Gastrocnemius medialis (tissue), 4 donors: Measurements from ENCODE around the gene MYO9A. TPM values are rescaled to one million over a fixed set of nuclear protein-coding genes. Genes with fewer than 3 reads are reported as not detected.

Experiments
- ATAC-seq, 2 donors: fragments of 150-250 bp; one replicate each; pipeline ENCODE4 v1.9.1; 2016
- DNase-seq, 2 donors: peaks; one replicate each; pipeline ENCODE4 v3.0.0-alpha.2; 2019
- H3K27ac ChIP-seq, 4 donors: fragments of 200-600 bp; sonication (generic); 1 replicate in 1 of 4; 2 replicates in 3 of 4; pipeline ENCODE4 v1.5.1; 2016 to 2018; ENCODE audit warnings: mild to moderate bottlenecking in 2 of 4, moderate library complexity in 1 of 4
- H3K27me3 ChIP-seq, 3 donors: fragments of 200-600 bp; sonication (generic) in 2 of 3; 1 replicate in 1 of 3; 2 replicates in 2 of 3; pipeline versions ENCODE4 v1.5.1 to v1.6.0; 2016 to 2019; ENCODE audit warnings: mild to moderate bottlenecking in 1 of 3, moderate library complexity in 1 of 3
- H3K36me3 ChIP-seq, 2 donors: fragments of 200-600 bp; sonication (generic) in 1 of 2; one replicate each; pipeline ENCODE4 v1.5.1; 2017 to 2018
- H3K4me1 ChIP-seq, 2 donors: fragments of 200-600 bp; sonication (generic) in 1 of 2; one replicate each; pipeline ENCODE4 v1.5.1; 2016 to 2017; ENCODE audit warnings: mild to moderate bottlenecking in 2 of 2
- H3K4me3 ChIP-seq, 4 donors: fragments of 200-600 bp; sonication (generic) in 3 of 4; 1 replicate in 1 of 4; 2 replicates in 3 of 4; pipeline ENCODE4 v1.5.1; 2016 to 2019; ENCODE audit warnings: mild to moderate bottlenecking in 2 of 4
- H3K9me3 ChIP-seq, 3 donors: fragments of 200-600 bp; sonication (generic) in 2 of 3; 1 replicate in 1 of 3; 2 replicates in 2 of 3; pipeline ENCODE4 v1.5.1; 2016 to 2019
- CTCF ChIP-seq, 5 experiments: fragments of 450-650 bp in 3 of 5; fragments of 200-600 bp in 2 of 5; sonication (generic) in 2 of 5; IDR thresholded peaks in 4 of 5; conservative IDR thresholded peaks in 1 of 5; 1 replicate in 4 of 5; 2 replicates in 1 of 5; pipeline ENCODE4 v1.5.1; 2016 to 2019; ENCODE audit warnings: antibody characterized with exemption in 5 of 5, mild to moderate bottlenecking in 3 of 5, moderate library complexity in 3 of 5
- POLR2A ChIP-seq, 2 donors: fragments of 450-650 bp; IDR thresholded peaks; one replicate each; pipeline ENCODE4 v1.6.1; 2017; ENCODE audit warnings: antibody characterized with exemption in 2 of 2, mild to moderate bottlenecking in 2 of 2, moderate library complexity in 2 of 2
- in situ Hi-C, 4 donors: fragments of 200-750 bp; cut with MboI; loops; one replicate each; pipeline versions ENCODE4 v1.15.0 to v1.8.0; 2017; ENCODE audit warnings: low sequenced_read_pairs in 4 of 4
- intact Hi-C: fragments of 100-400 bp; cut with DNase I; formaldehyde crosslinking; loops from one replicate; pipeline ENCODE4 v1.15.1; 2023; ENCODE audit warnings: low total_unique reads
- total RNA-seq, 4 donors: library from RNA; depleted of rRNA; stranded (reverse); fragments of >200 nt; gene quantifications; one replicate each; pipeline versions ENCODE4 v1.1.0 to v1.2.3, GENCODE V29; 2016

Gene MYO9A
- total RNA-seq, 4 donors from 2014 or later = 21.0 to 40.9 (median 24.2) TPM

- TF ChIP-seq POLR2A (IDR thresholded peaks at IDR 0.05) (no peak), CTCF (IDR thresholded peaks at IDR 0.05 in 4 of 5, conservative IDR thresholded peaks at IDR 0.05 in 1 of 5) (no peak)
- ATAC-seq = no peak
- no peaks in the 10 kb centered on the region for H3K4me1 ChIP-seq
Measured at GRCh38 chr15:71791975-71792374, 326.0 kb downstream of the MYO9A start.

GRCh38 chr15:71790081-71790480, 327.9 kb downstream of the MYO9A start:
- H3K27ac ChIP-seq = no peak overlapping the region
- ATAC-seq (no peak), DNase-seq (no peak)
- no peaks in the 10 kb centered on the region for H3K36me3 ChIP-seq
- TF ChIP-seq CTCF (IDR thresholded peaks at IDR 0.05 in 4 of 5, conservative IDR thresholded peaks at IDR 0.05 in 1 of 5) = no peak
- no peak for TF ChIP-seq POLR2A (IDR thresholded peaks at IDR 0.05)
- intact Hi-C loops (no loop called here), in situ Hi-C loops (no loop called here)
- H3K4me3 ChIP-seq = no peak overlapping the region
- no peaks in the 10 kb centered on the region for H3K4me1 ChIP-seq
- H3K9me3 ChIP-seq = no peaks in the 10 kb centered on the region
- no peaks in the 10 kb centered on the region for H3K27me3 ChIP-seq

More at GRCh38 chr15:71791975-71792374, 326.0 kb downstream of the MYO9A start:
- intact Hi-C loops (no loop called here), in situ Hi-C loops (no loop called here)
- no peak overlapping the region for H3K27ac ChIP-seq
- no peak for DNase-seq
- no peaks in the 10 kb centered on the region for H3K9me3 ChIP-seq
- H3K27me3 ChIP-seq = no peaks in the 10 kb centered on the region
- H3K4me3 ChIP-seq = no peak overlapping the region
- no peaks in the 10 kb centered on the region for H3K36me3 ChIP-seq

- in situ Hi-C loops (no loop called here), intact Hi-C loops (no loop called here)
- H3K4me1 ChIP-seq = no peaks in the 10 kb centered on the region
- no peaks in the 10 kb centered on the region for H3K9me3 ChIP-seq
- ATAC-seq (no peak), DNase-seq (no peak)
- no peak overlapping the region for H3K27ac ChIP-seq
- no peak overlapping the region for H3K4me3 ChIP-seq
- TF ChIP-seq CTCF (IDR thresholded peaks at IDR 0.05 in 4 of 5, conservative IDR thresholded peaks at IDR 0.05 in 1 of 5) (no peak), POLR2A (IDR thresholded peaks at IDR 0.05) (no peak)
- no peaks in the 10 kb centered on the region for H3K36me3 ChIP-seq
- no peaks in the 10 kb centered on the region for H3K27me3 ChIP-seq
Measured at GRCh38 chr15:71789616-71790015, 328.3 kb downstream of the MYO9A start.

- no peaks in the 10 kb centered on the region for H3K9me3 ChIP-seq
- H3K27me3 ChIP-seq = no peaks in the 10 kb centered on the region
- DNase-seq = no peak
- in situ Hi-C loops = no loop called here
- no peak for ATAC-seq
- no peaks in the 10 kb centered on the region for H3K36me3 ChIP-seq
- H3K4me3 ChIP-seq = no peak overlapping the region
- intact Hi-C loops = no loop called here
- H3K27ac ChIP-seq = no peak overlapping the region
- no peak for TF ChIP-seq POLR2A (IDR thresholded peaks at IDR 0.05)
- TF ChIP-seq CTCF (IDR thresholded peaks at IDR 0.05 in 4 of 5, conservative IDR thresholded peaks at IDR 0.05 in 1 of 5) = no peak
- no peaks in the 10 kb centered on the region for H3K4me1 ChIP-seq
Measured at GRCh38 chr15:71788646-71789579, 329.0 kb downstream of the MYO9A start.
